ENCODE measurements around the gene AATF.

DNA sequence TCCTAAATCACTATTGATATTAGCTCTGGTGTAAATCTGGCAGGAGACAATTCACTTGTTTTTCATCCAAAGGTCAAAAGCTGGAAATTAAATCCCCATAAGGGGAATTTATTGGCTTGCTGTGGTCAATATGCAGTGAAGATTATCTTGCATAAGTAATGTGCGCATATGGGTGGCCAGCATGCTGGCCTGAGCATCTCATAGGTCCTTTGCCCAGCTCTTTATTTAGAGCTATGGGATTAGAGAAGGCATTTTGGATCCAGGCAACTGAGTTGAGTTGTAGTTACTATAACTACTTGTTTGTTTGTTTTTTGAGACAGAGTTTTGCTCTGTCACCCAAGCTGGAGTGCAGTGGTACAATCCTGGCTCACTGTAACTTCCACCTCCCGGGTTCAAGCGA lies 110.7 kb downstream of the AATF start:
- TF ChIP-seq POLR2AphosphoS5 (IDR thresholded peaks at IDR 0.05) = no peak
- TF ChIP-seq, protein P1, sequence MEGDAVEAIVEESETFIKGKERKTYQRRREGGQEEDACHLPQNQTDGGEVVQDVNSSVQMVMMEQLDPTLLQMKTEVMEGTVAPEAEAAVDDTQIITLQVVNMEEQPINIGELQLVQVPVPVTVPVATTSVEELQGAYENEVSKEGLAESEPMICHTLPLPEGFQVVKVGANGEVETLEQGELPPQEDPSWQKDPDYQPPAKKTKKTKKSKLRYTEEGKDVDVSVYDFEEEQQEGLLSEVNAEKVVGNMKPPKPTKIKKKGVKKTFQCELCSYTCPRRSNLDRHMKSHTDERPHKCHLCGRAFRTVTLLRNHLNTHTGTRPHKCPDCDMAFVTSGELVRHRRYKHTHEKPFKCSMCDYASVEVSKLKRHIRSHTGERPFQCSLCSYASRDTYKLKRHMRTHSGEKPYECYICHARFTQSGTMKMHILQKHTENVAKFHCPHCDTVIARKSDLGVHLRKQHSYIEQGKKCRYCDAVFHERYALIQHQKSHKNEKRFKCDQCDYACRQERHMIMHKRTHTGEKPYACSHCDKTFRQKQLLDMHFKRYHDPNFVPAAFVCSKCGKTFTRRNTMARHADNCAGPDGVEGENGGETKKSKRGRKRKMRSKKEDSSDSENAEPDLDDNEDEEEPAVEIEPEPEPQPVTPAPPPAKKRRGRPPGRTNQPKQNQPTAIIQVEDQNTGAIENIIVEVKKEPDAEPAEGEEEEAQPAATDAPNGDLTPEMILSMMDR (IDR thresholded peaks at IDR 0.05) = no peak

Measured in prostate gland (tissue), 2 donors.